Lower leg skin (tissue), 3 donors: Measurements from ENCODE around the gene RNLS.

ENCODE experiments used
- POLR2A ChIP-seq, 2 donors: fragments of 450-650 bp; IDR thresholded peaks; one replicate each; pipeline ENCODE4 v1.6.1; 2016 to 2017; ENCODE audit warnings: antibody characterized with exemption in 2 of 2, mild to moderate bottlenecking in 1 of 2, moderate library complexity in 1 of 2
- TF ChIP-seq, protein P1 (sequence below), 3 donors: fragments of 450-650 bp; IDR thresholded peaks; one replicate each; pipeline ENCODE4 v1.5.1; 2016; ENCODE audit warnings: antibody characterized with exemption in 3 of 3, mild to moderate bottlenecking in 3 of 3, moderate library complexity in 2 of 3

- TF ChIP-seq, protein P1, sequence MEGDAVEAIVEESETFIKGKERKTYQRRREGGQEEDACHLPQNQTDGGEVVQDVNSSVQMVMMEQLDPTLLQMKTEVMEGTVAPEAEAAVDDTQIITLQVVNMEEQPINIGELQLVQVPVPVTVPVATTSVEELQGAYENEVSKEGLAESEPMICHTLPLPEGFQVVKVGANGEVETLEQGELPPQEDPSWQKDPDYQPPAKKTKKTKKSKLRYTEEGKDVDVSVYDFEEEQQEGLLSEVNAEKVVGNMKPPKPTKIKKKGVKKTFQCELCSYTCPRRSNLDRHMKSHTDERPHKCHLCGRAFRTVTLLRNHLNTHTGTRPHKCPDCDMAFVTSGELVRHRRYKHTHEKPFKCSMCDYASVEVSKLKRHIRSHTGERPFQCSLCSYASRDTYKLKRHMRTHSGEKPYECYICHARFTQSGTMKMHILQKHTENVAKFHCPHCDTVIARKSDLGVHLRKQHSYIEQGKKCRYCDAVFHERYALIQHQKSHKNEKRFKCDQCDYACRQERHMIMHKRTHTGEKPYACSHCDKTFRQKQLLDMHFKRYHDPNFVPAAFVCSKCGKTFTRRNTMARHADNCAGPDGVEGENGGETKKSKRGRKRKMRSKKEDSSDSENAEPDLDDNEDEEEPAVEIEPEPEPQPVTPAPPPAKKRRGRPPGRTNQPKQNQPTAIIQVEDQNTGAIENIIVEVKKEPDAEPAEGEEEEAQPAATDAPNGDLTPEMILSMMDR (IDR thresholded peaks at IDR 0.05), result no peak
- TF ChIP-seq POLR2A (IDR thresholded peaks at IDR 0.05), result no peak
These were observed 236.1 kb downstream of the RNLS start for GRCh38 chr10:88347022-88347421.
